ENCODE data around the gene ZNF362.

Gene ZNF362

DNA sequence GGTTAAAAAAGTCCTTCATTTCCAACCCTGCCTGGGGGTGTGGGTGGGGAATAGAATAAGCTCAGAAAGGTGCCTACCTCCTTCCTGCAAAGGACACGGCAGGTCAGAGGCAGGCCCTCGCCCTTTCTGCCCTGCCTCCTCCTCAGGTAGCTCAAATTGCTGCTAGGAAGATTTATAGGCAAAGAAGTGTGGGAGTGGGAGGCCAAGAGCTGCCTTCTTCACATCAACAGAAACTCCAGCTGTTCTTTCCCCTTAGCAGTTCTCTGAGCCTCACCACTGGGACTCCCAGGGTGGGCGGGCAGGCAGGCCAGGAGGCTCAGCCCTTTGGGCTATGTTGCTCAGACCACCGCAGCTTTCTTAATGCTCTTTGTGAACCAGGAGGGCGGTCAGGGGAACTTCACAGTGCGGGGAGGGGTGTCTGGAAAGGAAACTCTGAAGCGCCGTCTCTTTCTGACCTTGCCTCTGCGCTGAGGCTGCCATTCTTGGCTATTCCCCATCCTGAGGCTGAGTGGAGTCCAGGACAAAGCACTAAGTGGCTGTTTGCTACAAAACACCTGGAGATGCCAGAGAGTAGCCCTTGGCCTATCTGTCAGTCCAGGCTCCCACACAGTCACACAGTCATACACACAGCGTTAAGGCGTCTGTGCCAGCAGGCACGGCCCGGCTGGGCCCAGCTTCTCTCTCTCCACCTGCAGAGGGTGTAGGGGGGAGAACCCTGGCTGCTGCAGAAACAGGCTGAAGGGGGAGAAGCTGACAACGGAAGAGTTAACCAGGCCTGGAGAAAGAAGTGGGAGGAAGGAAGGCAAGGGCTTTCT is 67.6 kb downstream of the ZNF362 start:
- in situ Hi-C loops (cut with MboI; ENCODE audit: low sequenced_read_pairs), result no loop called here

DNA sequence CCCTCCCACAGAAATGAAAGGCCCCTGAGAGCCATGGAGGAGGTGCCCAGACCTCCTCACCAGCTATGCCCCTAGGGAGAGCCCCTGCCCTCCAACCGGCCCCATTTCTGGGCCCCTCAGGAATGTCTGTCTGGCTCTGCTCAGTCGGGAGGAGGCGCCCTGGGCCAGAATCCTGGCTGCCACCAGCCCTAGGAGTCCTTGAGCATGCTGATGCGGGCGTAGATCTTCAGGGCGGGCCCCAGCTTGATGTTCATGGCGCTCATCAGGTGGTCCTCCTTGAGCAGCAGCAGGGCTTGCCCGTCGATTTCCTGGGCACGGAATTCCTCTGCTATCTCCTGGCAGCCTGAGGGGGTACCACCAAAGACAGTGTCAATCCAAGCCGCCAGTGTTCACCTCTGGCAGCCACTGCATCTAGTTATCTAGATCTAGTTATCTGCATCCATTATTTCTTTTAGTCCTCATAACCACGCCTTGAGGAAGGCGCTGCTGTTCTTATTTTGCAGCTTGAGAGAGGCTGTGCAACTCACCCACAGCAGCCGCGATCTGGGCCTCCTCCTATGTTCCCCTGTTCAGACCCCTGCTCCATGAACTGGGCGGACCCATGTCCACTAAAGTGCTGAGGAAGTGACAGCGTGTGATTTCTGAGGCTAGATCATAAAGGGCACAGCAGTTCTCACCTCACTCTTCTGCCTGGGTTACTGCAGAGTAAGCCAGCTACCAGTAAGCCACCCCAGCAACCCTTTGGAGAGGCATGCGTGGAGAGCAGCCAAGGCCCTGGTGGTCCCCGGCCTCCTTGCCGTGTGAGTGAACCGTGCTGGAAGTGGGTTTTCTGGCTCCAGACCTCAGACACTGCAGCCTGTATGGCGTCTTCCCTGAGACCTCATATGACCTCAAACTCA is 68.6 kb downstream of the ZNF362 start:
- in situ Hi-C loops (cut with MboI; ENCODE audit: low sequenced_read_pairs), result no loop called here

DNA sequence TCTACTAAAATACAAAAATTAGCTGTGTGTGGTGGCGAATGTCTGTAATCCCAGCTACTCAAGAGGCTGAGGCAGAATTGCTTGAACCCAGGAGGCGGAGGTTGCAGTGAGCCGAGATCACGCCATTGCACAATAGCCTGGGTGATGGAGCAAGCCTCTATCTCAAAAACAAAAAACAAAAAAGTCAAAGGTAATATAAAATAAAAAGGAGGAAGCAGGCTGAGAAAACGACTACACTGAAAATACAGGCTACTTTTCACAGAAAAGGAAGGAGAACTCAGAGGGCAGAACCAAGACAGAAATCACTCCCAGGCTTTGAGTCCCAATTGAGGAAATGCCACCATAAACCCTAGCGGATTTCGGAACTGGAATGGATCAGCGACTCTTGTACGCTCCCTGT is 70.5 kb downstream of the ZNF362 start:
- in situ Hi-C loops (cut with MboI; ENCODE audit: low sequenced_read_pairs), result no loop called here

DNA sequence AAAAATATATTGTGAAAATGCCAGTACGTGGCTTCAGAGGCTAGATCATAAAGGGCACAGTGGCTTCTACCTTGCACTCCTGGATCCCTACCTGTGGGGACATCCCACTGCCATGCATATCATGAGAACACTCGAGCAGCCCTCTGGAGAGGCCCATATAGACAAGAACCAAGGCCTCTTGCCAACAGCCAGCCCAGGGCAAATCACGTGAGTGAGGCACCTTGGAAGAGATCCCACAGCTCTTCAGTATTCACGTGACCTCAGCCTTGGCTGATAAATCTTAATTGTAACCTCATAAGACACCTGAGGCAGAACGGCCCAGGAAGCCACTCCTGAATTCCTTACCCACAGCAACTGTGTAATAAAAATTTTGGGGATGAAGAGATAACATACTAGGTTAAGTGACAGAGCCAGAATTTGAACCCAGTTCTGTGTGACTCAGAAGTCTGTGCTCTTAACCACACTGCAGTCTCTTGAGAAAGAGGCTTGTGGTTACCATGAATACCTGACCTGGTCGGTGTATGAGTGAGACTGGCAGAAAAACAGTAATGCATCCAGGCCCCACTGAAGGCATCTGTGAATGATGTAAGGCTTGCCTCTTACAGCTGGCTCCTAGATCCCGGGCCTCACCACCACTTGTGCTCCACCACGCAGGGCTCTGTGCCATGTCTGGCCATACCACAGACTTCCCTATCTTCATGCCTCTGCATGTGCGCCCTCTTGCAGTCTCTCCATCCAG is 71.5 kb downstream of the ZNF362 start:
- in situ Hi-C loops (cut with MboI; ENCODE audit: low sequenced_read_pairs), result no loop called here

DNA sequence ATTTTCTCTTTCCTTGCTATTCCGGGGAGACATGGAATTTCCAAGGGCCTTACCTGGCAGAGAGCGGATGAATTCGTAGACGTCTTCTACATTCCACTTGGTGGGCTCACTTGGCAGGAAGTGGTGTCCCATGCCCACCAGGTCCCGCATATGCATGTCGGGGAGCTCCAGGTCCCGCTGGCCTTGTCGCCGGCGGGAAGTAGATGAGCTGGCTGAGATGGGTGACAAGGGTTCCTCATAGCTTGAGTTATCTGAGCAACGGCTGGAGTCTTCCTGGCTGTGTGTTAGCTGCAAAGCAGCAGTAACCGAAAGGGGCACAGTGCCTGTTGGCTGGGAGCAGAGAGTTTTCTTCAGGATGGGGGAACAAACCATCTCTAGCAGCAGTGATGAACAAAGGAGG is 72.5 kb downstream of the ZNF362 start:
- in situ Hi-C loops (cut with MboI; ENCODE audit: low sequenced_read_pairs), result no loop called here

DNA sequence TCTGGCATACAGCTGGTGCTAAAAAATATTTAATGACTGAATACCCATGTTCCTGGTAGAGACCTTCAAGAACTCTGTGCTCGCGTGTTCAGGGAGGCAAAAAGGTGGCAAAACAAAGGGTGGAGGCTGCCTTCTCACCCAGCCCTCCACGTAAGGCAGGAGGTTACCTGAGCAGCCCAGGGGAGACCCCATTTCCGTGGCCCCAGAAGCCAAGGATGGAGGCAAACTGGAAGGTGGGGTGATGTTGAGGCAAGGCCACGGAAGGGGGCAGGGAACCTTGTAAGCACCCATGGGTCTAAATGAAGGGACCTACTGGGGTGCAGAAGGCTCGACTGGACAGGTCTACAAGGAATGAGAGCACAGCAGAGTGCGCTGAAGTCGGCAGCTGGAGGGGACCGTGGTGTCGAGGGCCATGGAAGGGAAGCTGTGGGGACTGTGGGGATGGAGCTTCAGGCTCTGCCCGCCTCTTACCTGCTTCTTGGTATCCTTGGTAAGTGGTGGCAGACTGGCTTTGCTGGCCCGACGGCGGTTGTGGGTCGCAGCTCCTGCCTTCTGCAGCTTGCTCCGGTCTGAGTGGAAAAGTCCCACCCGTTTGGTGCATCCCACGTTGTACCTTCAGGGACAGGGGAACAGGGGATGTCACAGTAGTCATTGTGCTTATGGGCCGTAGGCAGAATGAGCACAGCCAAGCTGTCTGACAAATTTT is 73.5 kb downstream of the ZNF362 start:
- in situ Hi-C loops (cut with MboI; ENCODE audit: low sequenced_read_pairs), result no loop called here

DNA sequence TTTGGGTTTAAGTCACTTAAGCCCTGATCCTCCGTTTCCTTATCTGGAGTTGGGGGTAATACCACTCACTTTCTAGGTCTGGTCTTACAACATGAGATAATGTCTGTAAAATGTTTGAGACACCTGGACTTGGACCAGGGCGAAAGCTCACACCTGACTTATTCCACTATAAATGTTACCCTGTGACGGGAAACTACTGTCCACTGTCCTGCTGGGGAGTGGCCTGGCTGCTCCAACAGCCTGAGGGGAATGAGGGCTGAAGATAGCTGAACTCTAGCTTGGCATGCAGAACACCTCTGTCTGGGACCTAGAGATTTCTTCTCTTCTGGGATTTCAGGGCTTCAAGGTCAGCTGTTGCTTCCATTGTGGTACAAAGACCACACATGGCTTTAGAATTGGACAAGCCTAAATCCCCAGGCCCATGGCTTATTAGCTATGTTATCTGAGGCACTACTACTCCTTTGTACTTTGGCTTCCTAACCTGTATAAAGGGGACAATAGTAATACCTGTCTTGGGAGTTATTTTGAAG is 74.1 kb downstream of the ZNF362 start:
- in situ Hi-C loops (cut with MboI; ENCODE audit: low sequenced_read_pairs), result no loop called here

DNA sequence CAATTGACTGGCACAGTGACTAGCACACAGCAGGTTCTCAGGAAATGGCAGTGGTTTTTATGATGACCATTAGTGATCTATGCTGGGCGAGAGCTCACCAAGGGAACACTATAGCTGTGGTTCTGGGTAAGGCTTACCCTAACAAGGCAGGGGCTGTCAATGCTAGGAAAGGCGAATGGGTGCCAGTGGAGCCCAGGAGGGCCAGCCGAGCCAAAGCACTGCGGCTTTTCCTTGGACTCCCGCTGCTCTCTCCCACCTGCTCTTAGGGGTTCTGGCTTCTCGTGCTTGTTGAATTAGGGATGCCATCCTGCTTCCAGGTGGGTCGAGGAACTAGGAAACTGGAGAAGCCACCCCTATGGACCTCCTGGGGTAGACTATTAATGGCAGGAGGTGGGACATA is 74.6 kb downstream of the ZNF362 start:
- in situ Hi-C loops (cut with MboI; ENCODE audit: low sequenced_read_pairs), result no loop called here

DNA sequence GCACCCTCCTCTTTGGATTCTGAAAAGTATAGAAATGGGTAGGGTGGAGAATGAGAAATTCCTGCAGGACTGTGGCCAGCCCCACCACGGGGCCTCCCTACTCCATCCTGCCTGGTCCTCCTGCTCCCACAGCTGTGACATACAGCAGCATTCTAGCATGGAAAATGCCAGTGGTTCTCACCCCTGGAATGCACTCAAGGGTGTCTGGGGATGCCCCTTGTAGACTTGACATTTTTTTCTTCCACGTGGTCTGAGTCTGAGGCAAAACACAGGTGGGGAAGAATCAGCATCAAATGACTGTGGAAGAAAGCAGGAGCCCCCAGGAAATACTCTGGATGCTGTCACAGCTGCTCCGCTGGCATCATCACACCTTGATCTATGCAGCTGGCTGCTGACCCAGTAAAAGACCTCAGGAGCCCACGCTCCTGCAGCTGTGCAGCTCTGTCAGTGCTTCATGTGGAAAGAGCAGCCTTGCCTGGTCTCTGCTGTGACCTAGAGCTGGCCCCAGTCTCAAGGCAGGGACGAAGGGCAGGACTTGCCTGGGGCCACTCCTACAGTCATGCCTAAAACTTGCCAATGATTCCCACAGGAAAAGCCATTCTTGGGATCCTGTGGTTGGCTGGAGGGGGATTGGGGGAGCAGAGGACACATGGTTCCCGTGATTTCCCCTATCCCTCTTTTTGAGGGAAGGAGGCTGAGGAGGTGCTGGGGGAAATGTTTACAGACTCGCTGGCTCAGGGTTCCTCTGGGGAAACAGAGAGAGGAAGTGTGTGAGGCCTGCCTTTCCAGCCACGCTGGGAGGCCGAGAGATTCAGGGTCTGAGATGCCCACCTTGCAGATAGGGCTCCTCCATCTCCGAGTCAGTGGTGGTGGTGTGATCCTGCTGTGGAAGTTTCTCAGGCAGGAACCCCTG is 75.4 kb downstream of the ZNF362 start:
- in situ Hi-C loops (cut with MboI; ENCODE audit: low sequenced_read_pairs), result no loop called here

DNA sequence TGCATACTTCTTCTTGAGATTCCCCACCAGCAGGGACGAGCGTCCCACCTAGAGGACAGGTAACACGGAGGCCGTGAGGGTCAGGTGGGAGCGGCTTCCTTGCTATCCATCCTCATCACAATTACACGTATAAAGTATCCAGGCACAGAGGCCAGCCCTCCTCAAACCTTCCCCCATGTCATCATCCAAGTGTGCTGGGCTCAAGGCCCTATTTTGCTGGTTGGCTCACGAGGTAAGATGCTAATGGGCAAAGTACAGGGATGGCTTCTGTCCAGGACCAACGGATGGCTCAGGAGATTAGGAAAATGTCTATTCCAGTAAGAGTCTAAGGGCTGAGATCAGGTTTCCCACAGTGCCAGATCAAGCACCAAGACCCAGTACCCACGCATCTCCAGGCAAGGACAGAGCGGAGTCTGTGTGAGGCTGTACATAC is 76.1 kb downstream of the ZNF362 start:
- in situ Hi-C loops (cut with MboI; ENCODE audit: low sequenced_read_pairs), result no loop called here

DNA sequence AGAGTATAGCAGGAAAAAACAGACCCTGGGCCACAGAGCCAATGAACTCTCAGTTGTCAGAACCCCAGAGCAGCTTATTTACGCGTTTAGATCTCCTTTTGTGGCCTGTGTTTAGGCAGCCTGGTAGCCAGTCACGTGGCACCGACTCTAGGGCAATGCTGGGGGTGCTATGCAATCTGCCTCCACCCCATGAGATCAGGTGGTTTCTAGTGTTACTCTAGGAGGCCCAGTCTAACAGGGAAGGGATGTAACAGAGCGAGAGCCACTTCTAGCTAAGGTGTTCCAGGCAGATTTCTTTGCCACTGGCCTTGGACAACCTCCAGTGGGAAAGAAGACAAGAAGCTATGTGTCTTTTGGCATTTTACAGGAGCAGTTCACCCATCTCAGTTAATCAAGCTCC is 76.6 kb downstream of the ZNF362 start:
- in situ Hi-C loops (cut with MboI; ENCODE audit: low sequenced_read_pairs), result no loop called here

DNA sequence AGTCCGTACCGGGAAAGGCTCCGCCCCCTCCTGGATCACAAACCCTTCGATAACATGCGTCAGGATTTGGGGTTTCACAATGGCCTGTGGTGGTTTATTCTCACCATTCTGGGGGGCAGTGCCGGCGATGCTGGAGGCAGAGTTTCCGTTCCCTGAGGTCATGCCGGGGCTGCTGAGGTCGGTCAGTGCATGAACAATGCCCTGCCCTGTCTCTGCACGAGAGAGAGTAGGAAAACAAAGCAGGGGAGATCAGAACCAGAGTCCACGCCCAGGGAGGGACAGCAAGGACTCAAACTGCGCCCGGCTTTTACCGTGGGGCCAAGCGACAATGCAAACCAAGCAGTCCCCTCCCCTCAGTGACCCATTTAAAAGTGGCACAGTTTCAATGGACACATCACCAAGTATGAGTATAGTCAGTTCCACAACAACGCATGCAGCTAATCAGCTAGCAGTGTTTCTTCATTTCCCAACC is 77.8 kb downstream of the ZNF362 start:
- in situ Hi-C loops (cut with MboI; ENCODE audit: low sequenced_read_pairs), result no loop called here

DNA sequence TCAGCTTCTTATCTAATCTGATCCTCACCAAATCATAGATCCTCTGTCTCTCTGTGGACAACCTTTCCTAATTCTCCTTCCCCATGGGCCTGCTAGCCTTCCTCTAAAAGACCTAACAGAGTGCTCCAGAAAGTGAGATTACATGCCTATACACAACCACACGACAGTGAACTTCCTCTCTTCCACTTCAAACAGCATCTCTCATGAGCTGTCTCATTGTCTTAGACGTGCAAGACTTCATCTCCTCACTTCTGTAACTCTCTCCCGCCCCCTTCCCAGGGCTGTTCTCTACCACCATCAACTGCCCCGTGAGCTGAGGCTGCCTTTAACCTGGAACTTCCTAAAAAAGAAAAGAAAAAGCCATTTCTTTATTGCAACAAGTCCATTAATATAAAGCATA is 78.7 kb downstream of the ZNF362 start:
- in situ Hi-C loops (cut with MboI; ENCODE audit: low sequenced_read_pairs), result no loop called here

DNA sequence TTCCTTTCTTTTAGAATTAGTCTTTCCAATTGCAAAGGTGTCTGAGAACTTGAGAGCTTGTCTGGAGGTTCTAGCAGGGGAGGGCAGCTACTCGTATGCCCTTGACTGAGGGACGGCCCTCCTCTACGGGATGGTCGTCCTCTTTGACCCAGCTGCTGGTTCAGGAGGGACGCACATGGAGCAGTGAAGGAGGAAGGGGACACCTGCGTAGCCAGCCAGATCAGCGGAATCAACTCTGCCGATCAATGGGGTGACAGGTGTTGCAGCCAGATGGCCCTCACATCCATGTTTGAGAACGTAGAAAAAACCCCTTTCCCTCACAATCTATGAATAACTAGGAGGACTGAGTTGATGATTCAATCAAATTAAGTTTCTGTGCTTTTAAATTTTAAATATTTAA is 80.3 kb downstream of the ZNF362 start:
- in situ Hi-C loops (cut with MboI; ENCODE audit: low sequenced_read_pairs), result no loop called here

DNA sequence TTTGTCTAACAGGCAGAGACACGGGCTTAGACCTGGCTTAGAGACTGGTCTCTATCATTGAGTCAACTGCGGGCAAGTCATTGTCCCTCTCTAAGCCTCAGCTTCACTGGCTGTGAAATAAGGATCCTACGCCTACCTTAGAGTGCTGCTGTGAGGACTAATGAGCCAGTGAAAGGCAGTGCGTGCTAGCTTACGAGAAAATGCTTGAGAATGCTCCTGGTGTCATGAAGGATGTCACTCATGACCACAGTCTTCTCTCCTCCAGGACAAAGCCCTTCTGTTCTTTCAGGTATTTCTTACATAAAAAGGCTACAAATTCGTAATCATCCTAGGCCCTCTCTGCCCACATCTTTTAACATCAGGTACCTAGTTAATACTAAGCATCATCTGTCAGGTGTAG is 81.1 kb downstream of the ZNF362 start:
- in situ Hi-C loops (cut with MboI; ENCODE audit: low sequenced_read_pairs), result no loop called here

DNA sequence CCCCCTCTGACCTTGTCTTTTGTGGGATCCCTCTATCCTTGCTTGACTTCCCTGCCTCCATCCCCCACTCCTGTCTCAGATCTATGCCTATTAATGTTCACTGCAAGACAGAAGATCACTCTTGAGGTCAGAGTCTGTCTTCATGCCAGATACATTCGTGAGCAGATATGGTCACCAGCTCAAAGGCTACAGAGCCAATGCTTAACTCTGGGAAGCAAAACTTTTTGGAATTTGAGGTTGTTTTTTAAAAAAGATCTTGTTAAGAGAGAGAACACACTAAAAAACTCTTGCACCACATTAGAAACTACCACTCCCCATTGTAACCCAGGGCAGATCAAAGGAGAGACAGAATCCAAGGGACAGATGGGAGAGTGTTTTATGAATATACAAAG is 81.8 kb downstream of the ZNF362 start:
- in situ Hi-C loops (cut with MboI; ENCODE audit: low sequenced_read_pairs), result no loop called here

DNA sequence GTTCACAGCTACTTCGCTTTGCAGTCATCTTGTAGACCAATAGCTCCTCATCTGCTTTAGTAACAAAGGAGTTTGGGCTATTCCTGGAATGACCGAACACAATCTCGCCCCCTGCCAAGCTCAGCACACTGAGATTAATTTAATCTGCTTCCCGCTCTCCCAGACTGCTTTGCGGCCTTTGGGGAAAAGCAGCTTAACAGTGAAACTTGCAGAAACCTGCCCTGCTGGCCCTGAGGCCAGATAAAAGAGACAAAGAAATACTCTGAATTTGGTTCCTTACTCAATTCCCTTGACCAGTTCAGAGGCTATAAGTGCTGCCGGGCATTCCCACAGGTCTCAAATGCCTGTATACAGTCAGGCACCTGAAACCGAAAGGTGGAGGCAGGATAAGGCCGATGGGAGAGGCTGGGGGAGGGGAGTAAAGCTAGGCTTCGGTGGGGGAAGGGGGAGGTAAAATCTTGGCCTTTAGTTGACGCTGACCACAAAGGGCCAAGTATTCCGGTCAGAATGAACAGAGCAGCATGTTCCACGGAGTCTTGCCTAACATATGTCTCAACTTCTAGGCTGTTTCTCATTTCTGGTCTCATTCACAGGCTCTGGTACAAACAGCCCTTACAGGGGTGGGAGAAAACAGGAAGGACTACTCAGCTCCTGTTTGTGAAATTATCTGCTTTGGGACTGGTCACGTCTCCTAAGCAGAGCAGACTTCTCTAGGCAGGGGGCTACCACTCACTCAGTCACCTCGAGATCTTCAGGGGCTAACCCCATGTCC is 82.3 kb downstream of the ZNF362 start:
- in situ Hi-C loops (cut with MboI; ENCODE audit: low sequenced_read_pairs), result no loop called here

DNA sequence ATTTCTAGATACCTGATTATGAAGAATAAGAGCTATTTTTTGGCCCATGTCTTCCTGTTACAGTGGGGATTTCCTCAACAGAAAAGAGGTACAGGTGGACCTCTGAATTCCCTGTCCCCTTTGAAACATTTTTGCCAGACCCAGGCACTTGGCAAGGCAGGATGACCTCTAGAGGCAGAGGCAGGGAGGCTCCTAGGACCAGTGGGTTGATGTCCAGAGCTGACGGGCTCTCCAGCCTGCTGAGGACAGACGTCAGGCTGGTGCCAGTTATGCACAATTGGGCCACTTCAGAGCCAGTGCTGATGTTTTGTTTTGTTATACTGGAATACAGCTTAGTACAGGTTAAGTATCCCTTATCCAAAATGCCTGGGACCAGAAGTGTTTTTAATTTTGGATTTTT is 83.1 kb downstream of the ZNF362 start:
- in situ Hi-C loops (cut with MboI; ENCODE audit: low sequenced_read_pairs), result no loop called here

DNA sequence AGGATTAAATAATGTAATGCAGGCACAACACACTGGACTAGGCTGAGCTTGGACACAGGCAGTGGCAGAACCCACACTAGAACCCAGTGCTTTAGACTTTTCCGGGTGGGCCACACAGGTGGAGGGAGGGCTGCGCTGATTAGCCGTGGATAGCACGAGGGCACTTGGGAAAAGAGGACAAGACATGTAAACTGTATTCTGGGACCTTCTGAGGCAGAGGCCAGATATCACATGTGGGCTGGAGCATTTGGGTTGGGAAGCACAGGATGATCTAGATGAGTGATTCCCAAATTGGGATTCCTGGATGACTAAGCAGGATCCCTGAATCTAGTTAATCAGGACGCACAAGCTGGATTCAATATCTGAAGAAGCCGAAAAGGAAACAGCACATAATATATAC is 84.9 kb downstream of the ZNF362 start:
- in situ Hi-C loops (cut with MboI; ENCODE audit: low sequenced_read_pairs), result no loop called here

All from hTERT RPE-1 (cell line).